HCT116 (cell line): ENCODE results near the gene RALGAPA1. TPM values are rescaled to one million over a fixed set of nuclear protein-coding genes. Genes with fewer than 3 reads are reported as not detected.

ENCODE experiments used
- ATAC-seq: fragments of 200-7000 bp; cut with Tn5 transposase; 2 replicates; pipeline ENCODE4 v1.9.1; 2020; ENCODE audit warnings: mild to moderate bottlenecking, moderate library complexity
- BruUV-seq: library from RNA; stranded (reverse); fragments of 400-500 nt; replicated peaks from 2 replicates; lab custom pipeline; 2021; lab: Mats Ljungman, UMichigan
- CTCF ChIA-PET: fragments of 300-600 bp; sonication (Branson Sonifier 250); formaldehyde crosslinking; loops from one replicate; lab custom pipeline; 2021; ENCODE audit warnings: antibody characterized with exemption; lab: Charles Lee
- POLR2A ChIA-PET: fragments of 300-600, 350-600 bp; sonication (Branson Sonifier 250); formaldehyde crosslinking; loops from one replicate; lab custom pipeline; 2021; ENCODE audit warnings: antibody characterized with exemption; lab: Charles Lee
- RAD21 ChIA-PET, 2 experiments: fragments of 300-600 bp; sonication (Branson Sonifier 250); formaldehyde crosslinking; loops; one replicate each; lab custom pipeline; 2023; ENCODE audit warnings: low total read pairs in 2 of 2; ENCODE audit not compliant: uncharacterized antibody in 2 of 2, unreplicated experiment in 2 of 2, low non-redundant PET in 1 of 2; lab: Charles Lee
- DNase-seq: peaks from one replicate; pipeline ENCODE4 v3.0.0-alpha.2; 2010; ENCODE audit warnings: low read depth, low spot score
- H2AFZ ChIP-seq: fragments of 200-600 bp; shearing (Covaris generic), sonication (generic); 2 replicates; pipeline ENCODE4 v1.6.1; 2017; ENCODE audit warnings: low read depth, mixed run types, mixed read lengths, antibody characterized with exemption, low read length; ENCODE audit not compliant: poor library complexity, severe bottlenecking
- H3K27ac ChIP-seq: 2 replicates; pipeline ENCODE4 v1.5.1; 2012; ENCODE audit warnings: low read depth, low read length
- H3K27me3 ChIP-seq: fragments of 200-600 bp; sonication (generic); 2 replicates; pipeline ENCODE4 v1.6.1; 2016; ENCODE audit warnings: mixed run types, low read length, mixed read lengths; ENCODE audit not compliant: insufficient read depth
- H3K36me3 ChIP-seq, 2 experiments: fragments of 200-500 bp in 1 of 2; fragments of 200-600 bp in 1 of 2; sonication (Bioruptor generic) in 1 of 2; sonication (generic) in 1 of 2; 2 replicates each; pipeline versions ENCODE4 v1.5.1 to v1.6.1; 2014 to 2016; ENCODE audit warnings: low read length in 2 of 2, inconsistent platforms in 1 of 2, mixed read lengths in 1 of 2, mixed run types in 1 of 2; ENCODE audit not compliant: insufficient read depth in 2 of 2, control insufficient read depth in 1 of 2
- H3K4me1 ChIP-seq, 2 experiments: fragments of 200-600 bp in 1 of 2; sonication (generic) in 1 of 2; 2 replicates each; pipeline versions ENCODE4 v1.5.1 to v1.6.1; 2012 to 2017; ENCODE audit warnings: low read length in 2 of 2, inconsistent platforms in 1 of 2, mild to moderate bottlenecking in 1 of 2, mixed read lengths in 1 of 2, mixed run types in 1 of 2, moderate library complexity in 1 of 2; ENCODE audit not compliant: insufficient read depth in 2 of 2, control insufficient read depth in 1 of 2
- H3K4me2 ChIP-seq: fragments of 200-600 bp; sonication (generic); 2 replicates; pipeline ENCODE4 v1.6.1; 2017; ENCODE audit warnings: mixed run types, low read length, mixed read lengths
- H3K4me3 ChIP-seq, 2 experiments: fragments of 200-600 bp in 1 of 2; sonication (generic) in 1 of 2; replicated peaks in 1 of 2; 2 replicates each; pipeline ENCODE4 v1.5.1; 2011 to 2016; ENCODE audit warnings: low read length in 2 of 2, control low read depth in 1 of 2, low read depth in 1 of 2, mild to moderate bottlenecking in 1 of 2, mixed read lengths in 1 of 2, mixed run types in 1 of 2
- H3K79me2 ChIP-seq: fragments of 200-600 bp; sonication (generic); 2 replicates; pipeline ENCODE4 v1.6.1; 2017; ENCODE audit warnings: mild to moderate bottlenecking, mixed run types, low read length, moderate library complexity, mixed read lengths; ENCODE audit not compliant: insufficient read depth
- H3K9ac ChIP-seq: fragments of 200-600 bp; sonication (generic); 2 replicates; pipeline ENCODE4 v1.6.1; 2016; ENCODE audit warnings: low read length, mixed read lengths
- H3K9me2 ChIP-seq: fragments of 200-600 bp; sonication (generic), shearing (Covaris generic); 2 replicates; pipeline ENCODE4 v1.6.1; 2017; ENCODE audit warnings: mixed run types, mild to moderate bottlenecking, moderate library complexity; ENCODE audit not compliant: insufficient read depth
- H3K9me3 ChIP-seq, 2 experiments: fragments of 200-500 bp in 1 of 2; fragments of 200-600 bp in 1 of 2; sonication (Bioruptor generic) in 1 of 2; sonication (generic) in 1 of 2; 2 replicates each; pipeline ENCODE4 v1.6.1; 2014 to 2017; ENCODE audit warnings: low read length in 2 of 2, mixed read lengths in 2 of 2, inconsistent platforms in 1 of 2, low read depth in 1 of 2, mild to moderate bottlenecking in 1 of 2, mixed run types in 1 of 2, moderate library complexity in 1 of 2; ENCODE audit not compliant: control insufficient read depth in 1 of 2, insufficient read depth in 1 of 2
- H4K20me1 ChIP-seq: fragments of 200-600 bp; sonication (generic), shearing (Covaris generic); 2 replicates; pipeline ENCODE4 v1.6.1; 2017; ENCODE audit warnings: mixed run types, mild to moderate bottlenecking, moderate library complexity; ENCODE audit not compliant: insufficient read depth
- CBX3 ChIP-seq: IDR thresholded peaks from 2 replicates; pipeline ENCODE4 v1.6.1; 2012; ENCODE audit warnings: low read depth
- CEBPB ChIP-seq: IDR thresholded peaks from 2 replicates; pipeline ENCODE4 v1.6.1; 2012; ENCODE audit warnings: low read depth
- EGR1 ChIP-seq: IDR thresholded peaks from 2 replicates; pipeline ENCODE4 v1.6.1; 2012; ENCODE audit warnings: low read depth
- FOSL1 ChIP-seq: IDR thresholded peaks from 2 replicates; pipeline ENCODE4 v1.6.1; 2012; ENCODE audit warnings: low read depth
- JUND ChIP-seq: IDR thresholded peaks from 2 replicates; pipeline ENCODE4 v1.6.1; 2012
- POLR2A ChIP-seq: IDR thresholded peaks from 2 replicates; pipeline ENCODE4 v1.7.0; 2011; ENCODE audit warnings: borderline replicate concordance; ENCODE audit not compliant: insufficient read depth, insufficient read length; ENCODE audit errors: extremely low read depth
- RAD21 ChIP-seq: IDR thresholded peaks from 2 replicates; pipeline ENCODE4 v1.6.1; 2012; ENCODE audit warnings: low read depth, mild to moderate bottlenecking
- SP1 ChIP-seq: IDR thresholded peaks from 2 replicates; pipeline ENCODE4 v1.6.1; 2012; ENCODE audit warnings: low read depth
- SRF ChIP-seq: IDR thresholded peaks from 2 replicates; pipeline ENCODE4 v1.6.1; 2012; ENCODE audit warnings: low read depth
- TCF7L2 ChIP-seq: IDR thresholded peaks from 2 replicates; pipeline ENCODE4 v1.7.0; 2011; ENCODE audit warnings: borderline replicate concordance, inconsistent platforms; ENCODE audit not compliant: insufficient read depth, insufficient read length; ENCODE audit errors: extremely low read depth
- ZFX ChIP-seq: fragments of 450-650 bp; IDR thresholded peaks from 2 replicates; pipeline ENCODE4 v1.6.1; 2017
- ZNF274 ChIP-seq: fragments of 200-500 bp; sonication (Bioruptor generic); IDR thresholded peaks from 2 replicates; pipeline ENCODE4 v1.6.1; 2014; ENCODE audit warnings: mild to moderate bottlenecking, low read depth, low read length, inconsistent platforms
- intact Hi-C: fragments of 100-400 bp; cut with micrococcal nuclease; formaldehyde crosslinking; loops from 2 replicates; pipeline ENCODE4 v1.10.0; 2022
- total RNA-seq: library from RNA; stranded (reverse); gene quantifications from one replicate; pipeline ENCODE4 v1.2.1, GENCODE V29; 2021; ENCODE audit not compliant: unreplicated experiment
- TF ChIP-seq, protein P1 (sequence below): IDR thresholded peaks from 2 replicates; pipeline ENCODE4 v1.6.1; 2012
- TF ChIP-seq, protein P2 (sequence below): IDR thresholded peaks from 2 replicates; pipeline ENCODE4 v1.6.1; 2012; ENCODE audit warnings: low read depth

The RALGAPA1 gene
- total RNA-seq, 1 experiment from 2014 or later, result 29.3 TPM

GRCh38 chr14:35576856-35577255 lies 232.2 kb downstream of the RALGAPA1 start:
- DNase-seq (no peak), ATAC-seq (no peak)
- ChIA-PET CTCF (no interaction called here), POLR2A (no interaction called here), RAD21 (no interaction called here)
- H3K4me2 ChIP-seq, result no peak overlapping the region
- BruUV-seq, result no TSS peak
- H3K27me3 ChIP-seq, result no peaks in the 10 kb centered on the region
- H3K9me3 ChIP-seq, result no peaks in the 10 kb centered on the region
- no peaks in the 10 kb centered on the region for H4K20me1 ChIP-seq
- no peaks in the 10 kb centered on the region for H3K36me3 ChIP-seq
- H3K4me1 ChIP-seq, result no peaks in the 10 kb centered on the region
- H3K9me2 ChIP-seq, result no peaks in the 10 kb centered on the region
- H3K4me3 ChIP-seq, result no peak overlapping the region
- intact Hi-C loops, result no loop called here
- H3K79me2 ChIP-seq, result no peaks in the 10 kb centered on the region
- no peak overlapping the region for H3K9ac ChIP-seq
- H3K27ac ChIP-seq, result no peak overlapping the region
- TF ChIP-seq, protein P1, sequence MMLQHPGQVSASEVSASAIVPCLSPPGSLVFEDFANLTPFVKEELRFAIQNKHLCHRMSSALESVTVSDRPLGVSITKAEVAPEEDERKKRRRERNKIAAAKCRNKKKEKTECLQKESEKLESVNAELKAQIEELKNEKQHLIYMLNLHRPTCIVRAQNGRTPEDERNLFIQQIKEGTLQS, result no peak
- no peak for TF ChIP-seq SRF
- TF ChIP-seq EGR1, result no peak
- TF ChIP-seq, protein P2, sequence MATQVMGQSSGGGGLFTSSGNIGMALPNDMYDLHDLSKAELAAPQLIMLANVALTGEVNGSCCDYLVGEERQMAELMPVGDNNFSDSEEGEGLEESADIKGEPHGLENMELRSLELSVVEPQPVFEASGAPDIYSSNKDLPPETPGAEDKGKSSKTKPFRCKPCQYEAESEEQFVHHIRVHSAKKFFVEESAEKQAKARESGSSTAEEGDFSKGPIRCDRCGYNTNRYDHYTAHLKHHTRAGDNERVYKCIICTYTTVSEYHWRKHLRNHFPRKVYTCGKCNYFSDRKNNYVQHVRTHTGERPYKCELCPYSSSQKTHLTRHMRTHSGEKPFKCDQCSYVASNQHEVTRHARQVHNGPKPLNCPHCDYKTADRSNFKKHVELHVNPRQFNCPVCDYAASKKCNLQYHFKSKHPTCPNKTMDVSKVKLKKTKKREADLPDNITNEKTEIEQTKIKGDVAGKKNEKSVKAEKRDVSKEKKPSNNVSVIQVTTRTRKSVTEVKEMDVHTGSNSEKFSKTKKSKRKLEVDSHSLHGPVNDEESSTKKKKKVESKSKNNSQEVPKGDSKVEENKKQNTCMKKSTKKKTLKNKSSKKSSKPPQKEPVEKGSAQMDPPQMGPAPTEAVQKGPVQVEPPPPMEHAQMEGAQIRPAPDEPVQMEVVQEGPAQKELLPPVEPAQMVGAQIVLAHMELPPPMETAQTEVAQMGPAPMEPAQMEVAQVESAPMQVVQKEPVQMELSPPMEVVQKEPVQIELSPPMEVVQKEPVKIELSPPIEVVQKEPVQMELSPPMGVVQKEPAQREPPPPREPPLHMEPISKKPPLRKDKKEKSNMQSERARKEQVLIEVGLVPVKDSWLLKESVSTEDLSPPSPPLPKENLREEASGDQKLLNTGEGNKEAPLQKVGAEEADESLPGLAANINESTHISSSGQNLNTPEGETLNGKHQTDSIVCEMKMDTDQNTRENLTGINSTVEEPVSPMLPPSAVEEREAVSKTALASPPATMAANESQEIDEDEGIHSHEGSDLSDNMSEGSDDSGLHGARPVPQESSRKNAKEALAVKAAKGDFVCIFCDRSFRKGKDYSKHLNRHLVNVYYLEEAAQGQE, result no peak
- no peak for TF ChIP-seq FOSL1
- no peak for TF ChIP-seq ZFX
- TF ChIP-seq CEBPB, result no peak
- H2AFZ ChIP-seq, result no peak overlapping the region

DNA sequence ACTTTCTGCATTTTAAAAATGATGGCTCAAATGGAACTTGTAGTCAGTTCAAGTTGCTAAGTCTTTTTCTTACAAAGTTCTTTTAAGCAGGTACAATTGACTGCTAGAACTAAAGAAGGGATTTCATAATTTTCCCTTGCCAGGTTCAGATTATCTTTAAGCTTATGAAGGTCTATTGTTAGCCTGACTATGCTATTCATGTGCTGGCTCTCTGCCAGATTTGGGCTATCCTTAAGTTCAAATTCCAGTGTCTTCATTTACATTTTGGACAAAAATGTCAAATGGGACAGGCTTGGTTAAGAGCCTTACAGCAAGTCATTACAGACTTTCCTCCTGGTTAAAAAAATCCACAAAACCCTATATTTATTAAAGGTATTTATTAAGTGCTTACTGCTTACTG lies 232.8 kb downstream of the RALGAPA1 start:
- H3K4me1 ChIP-seq, result no peaks in the 10 kb centered on the region
- ChIA-PET RAD21 (no interaction called here), POLR2A (no interaction called here), CTCF (no interaction called here)
- H3K4me3 ChIP-seq, result no peak overlapping the region
- no peaks in the 10 kb centered on the region for H3K9me2 ChIP-seq
- no peak overlapping the region for H3K27ac ChIP-seq
- H3K9ac ChIP-seq, result no peak overlapping the region
- no peaks in the 10 kb centered on the region for H3K9me3 ChIP-seq
- no peaks in the 10 kb centered on the region for H3K79me2 ChIP-seq
- no peak overlapping the region for H2AFZ ChIP-seq
- no peak overlapping the region for H3K4me2 ChIP-seq
- no peak for DNase-seq
- H3K36me3 ChIP-seq, result no peaks in the 10 kb centered on the region
- no TSS peak for BruUV-seq
- no peaks in the 10 kb centered on the region for H4K20me1 ChIP-seq
- TF ChIP-seq JUND, result no peak
- TF ChIP-seq RAD21, result no peak
- no peak for TF ChIP-seq ZNF274
- no peak for TF ChIP-seq CBX3
- TF ChIP-seq TCF7L2, result no peak
- TF ChIP-seq FOSL1, result no peak
- TF ChIP-seq, protein P1, result no peak
- TF ChIP-seq SP1, result no peak
- TF ChIP-seq POLR2A, result no peak
- ATAC-seq, result no peak
- H3K27me3 ChIP-seq, result no peaks in the 10 kb centered on the region
- intact Hi-C loops, result no loop called here
